ENCODE data around the gene LRRK1. TPM values are rescaled to one million over a fixed set of nuclear protein-coding genes. Genes with fewer than 3 reads are reported as not detected.

Gene LRRK1
- total and polyA plus RNA-seq, 2 of the 13 experiments (the other 11 are each of a cell fraction or from before 2014, with no cell fraction given) = 0.13 to 1.2 TPM

DNA sequence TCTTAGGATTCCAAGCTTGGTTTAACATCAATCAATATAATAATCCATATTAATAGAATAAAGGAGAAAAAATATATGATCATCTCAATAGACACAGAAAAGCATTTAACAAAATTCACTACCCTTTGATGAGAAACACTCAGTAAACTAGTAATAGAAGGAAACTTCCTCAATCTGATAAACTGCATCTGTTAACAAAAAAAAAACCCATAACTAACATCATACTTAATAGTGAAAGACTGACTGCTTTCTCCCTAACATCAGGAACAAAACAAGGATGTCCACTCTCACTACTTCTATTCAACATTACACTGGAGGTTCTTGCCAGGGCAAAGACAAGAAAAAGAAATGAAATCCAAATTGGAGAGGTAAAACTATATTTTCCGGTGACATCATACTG is 30.5 kb downstream of the LRRK1 start (continued):
- TF ChIP-seq, protein P1, sequence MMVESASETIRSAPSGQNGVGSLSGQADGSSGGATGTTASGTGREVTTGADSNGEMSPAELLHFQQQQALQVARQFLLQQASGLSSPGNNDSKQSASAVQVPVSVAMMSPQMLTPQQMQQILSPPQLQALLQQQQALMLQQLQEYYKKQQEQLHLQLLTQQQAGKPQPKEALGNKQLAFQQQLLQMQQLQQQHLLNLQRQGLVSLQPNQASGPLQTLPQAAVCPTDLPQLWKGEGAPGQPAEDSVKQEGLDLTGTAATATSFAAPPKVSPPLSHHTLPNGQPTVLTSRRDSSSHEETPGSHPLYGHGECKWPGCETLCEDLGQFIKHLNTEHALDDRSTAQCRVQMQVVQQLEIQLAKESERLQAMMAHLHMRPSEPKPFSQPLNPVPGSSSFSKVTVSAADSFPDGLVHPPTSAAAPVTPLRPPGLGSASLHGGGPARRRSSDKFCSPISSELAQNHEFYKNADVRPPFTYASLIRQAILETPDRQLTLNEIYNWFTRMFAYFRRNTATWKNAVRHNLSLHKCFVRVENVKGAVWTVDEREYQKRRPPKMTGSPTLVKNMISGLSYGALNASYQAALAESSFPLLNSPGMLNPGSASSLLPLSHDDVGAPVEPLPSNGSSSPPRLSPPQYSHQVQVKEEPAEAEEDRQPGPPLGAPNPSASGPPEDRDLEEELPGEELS (CRISPR knock-in tag; IDR thresholded peaks at IDR 0.05) = no peak
- TF ChIP-seq NFE2 (CRISPR knock-in tag; IDR thresholded peaks at IDR 0.05) (no peak), AHR (CRISPR knock-in tag; IDR thresholded peaks at IDR 0.05) (no peak), SATB2 (CRISPR knock-in tag; IDR thresholded peaks at IDR 0.05) (no peak), NFIB (CRISPR knock-in tag; IDR thresholded peaks at IDR 0.05; ENCODE audit: borderline replicate concordance) (no peak), ATM (IDR thresholded peaks at IDR 0.05; ENCODE audit: borderline replicate concordance) (no peak), MAF1 (CRISPR knock-in tag; IDR thresholded peaks at IDR 0.05; ENCODE audit: borderline replicate concordance) (no peak), ZFY (CRISPR knock-in tag; IDR thresholded peaks at IDR 0.05) (no peak), ZNF546 (CRISPR knock-in tag; conservative IDR thresholded peaks at IDR 0.05) (no peak)
- TF ChIP-seq, protein P2, sequence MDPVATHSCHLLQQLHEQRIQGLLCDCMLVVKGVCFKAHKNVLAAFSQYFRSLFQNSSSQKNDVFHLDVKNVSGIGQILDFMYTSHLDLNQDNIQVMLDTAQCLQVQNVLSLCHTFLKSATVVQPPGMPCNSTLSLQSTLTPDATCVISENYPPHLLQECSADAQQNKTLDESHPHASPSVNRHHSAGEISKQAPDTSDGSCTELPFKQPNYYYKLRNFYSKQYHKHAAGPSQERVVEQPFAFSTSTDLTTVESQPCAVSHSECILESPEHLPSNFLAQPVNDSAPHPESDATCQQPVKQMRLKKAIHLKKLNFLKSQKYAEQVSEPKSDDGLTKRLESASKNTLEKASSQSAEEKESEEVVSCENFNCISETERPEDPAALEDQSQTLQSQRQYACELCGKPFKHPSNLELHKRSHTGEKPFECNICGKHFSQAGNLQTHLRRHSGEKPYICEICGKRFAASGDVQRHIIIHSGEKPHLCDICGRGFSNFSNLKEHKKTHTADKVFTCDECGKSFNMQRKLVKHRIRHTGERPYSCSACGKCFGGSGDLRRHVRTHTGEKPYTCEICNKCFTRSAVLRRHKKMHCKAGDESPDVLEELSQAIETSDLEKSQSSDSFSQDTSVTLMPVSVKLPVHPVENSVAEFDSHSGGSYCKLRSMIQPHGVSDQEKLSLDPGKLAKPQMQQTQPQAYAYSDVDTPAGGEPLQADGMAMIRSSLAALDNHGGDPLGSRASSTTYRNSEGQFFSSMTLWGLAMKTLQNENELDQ (CRISPR knock-in tag; IDR thresholded peaks at IDR 0.05; ENCODE audit: borderline replicate concordance) = no peak
- TF ChIP-seq, protein P3, sequence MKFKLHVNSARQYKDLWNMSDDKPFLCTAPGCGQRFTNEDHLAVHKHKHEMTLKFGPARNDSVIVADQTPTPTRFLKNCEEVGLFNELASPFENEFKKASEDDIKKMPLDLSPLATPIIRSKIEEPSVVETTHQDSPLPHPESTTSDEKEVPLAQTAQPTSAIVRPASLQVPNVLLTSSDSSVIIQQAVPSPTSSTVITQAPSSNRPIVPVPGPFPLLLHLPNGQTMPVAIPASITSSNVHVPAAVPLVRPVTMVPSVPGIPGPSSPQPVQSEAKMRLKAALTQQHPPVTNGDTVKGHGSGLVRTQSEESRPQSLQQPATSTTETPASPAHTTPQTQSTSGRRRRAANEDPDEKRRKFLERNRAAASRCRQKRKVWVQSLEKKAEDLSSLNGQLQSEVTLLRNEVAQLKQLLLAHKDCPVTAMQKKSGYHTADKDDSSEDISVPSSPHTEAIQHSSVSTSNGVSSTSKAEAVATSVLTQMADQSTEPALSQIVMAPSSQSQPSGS (CRISPR knock-in tag; IDR thresholded peaks at IDR 0.05) = no peak
